Thyroid gland (tissue), 4 donors: ENCODE data around the gene TARM1.

ENCODE experiments used
- CTCF ChIP-seq, 6 experiments: fragments of 200-600 bp in 3 of 6; fragments of 450-650 bp in 3 of 6; sonication (generic) in 3 of 6; IDR thresholded peaks; one replicate each; pipeline ENCODE4 v1.5.1; 2016 to 2019; ENCODE audit warnings: antibody characterized with exemption in 6 of 6, mild to moderate bottlenecking in 2 of 6, inconsistent platforms in 1 of 6, moderate library complexity in 1 of 6
- POLR2A ChIP-seq, 2 donors: fragments of 450-650 bp; IDR thresholded peaks; one replicate each; pipeline ENCODE4 v1.6.1; 2017; ENCODE audit warnings: antibody characterized with exemption in 2 of 2, mild to moderate bottlenecking in 2 of 2, moderate library complexity in 1 of 2

DNA sequence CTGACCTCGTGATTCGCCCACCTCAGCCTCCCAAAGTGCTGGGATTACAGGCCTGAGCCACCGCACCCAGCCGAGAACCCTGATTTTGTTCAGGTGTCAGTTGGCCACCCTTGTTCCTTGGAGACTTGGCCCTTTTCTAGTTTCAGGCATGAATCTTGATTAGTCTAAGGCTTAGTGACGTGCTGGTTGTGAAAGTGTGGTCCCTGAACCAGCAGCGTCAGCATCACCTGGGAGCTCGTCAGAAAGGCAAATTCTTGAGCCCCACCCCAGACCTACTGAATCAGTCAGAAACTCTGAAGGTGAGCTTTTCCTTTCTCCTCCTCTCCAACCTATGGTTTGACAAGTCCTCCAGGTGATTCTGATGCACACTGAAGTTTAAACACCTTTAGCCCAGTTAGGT lies 54.5 kb downstream of the TARM1 start:
- no peak for TF ChIP-seq POLR2A (IDR thresholded peaks at IDR 0.05)
- no peak for TF ChIP-seq CTCF (IDR thresholded peaks at IDR 0.05)
